HepG2 (cell line): ENCODE data around the gene ADAM8. TPM values are rescaled to one million over a fixed set of nuclear protein-coding genes. Genes with fewer than 3 reads are reported as not detected.

ENCODE experiments used
- CENPBD1 ChIP-seq: sonication (generic); formaldehyde crosslinking; IDR thresholded peaks from 2 replicates; pipeline ENCODE4 v1.8.0; 2022; ENCODE audit warnings: missing genetic modification reagents, low read depth, mild to moderate bottlenecking, borderline replicate concordance
- GATA4 ChIP-seq: sonication (generic); IDR thresholded peaks from 2 replicates; pipeline ENCODE4 v1.6.1; 2016; ENCODE audit warnings: antibody characterized with exemption, low read depth, borderline replicate concordance
- HNRNPK ChIP-seq: fragments of 200-400 bp; formaldehyde crosslinking; IDR thresholded peaks from 2 replicates; pipeline ENCODE4 v1.6.1; 2018; ENCODE audit warnings: low read length, low read depth, moderate library complexity, mild to moderate bottlenecking; ENCODE audit not compliant: poor library complexity, severe bottlenecking
- HOXA3 ChIP-seq: sonication (generic); formaldehyde crosslinking; IDR thresholded peaks from 2 replicates; pipeline ENCODE4 v1.5.0; 2020; ENCODE audit warnings: missing genetic modification reagents
- KDM1A ChIP-seq: IDR thresholded peaks from 2 replicates; pipeline ENCODE4 v1.6.1; 2016; ENCODE audit warnings: missing compliant biosample characterization
- KDM2A ChIP-seq: sonication (generic); formaldehyde crosslinking; IDR thresholded peaks from 2 replicates; pipeline ENCODE4 v1.4.0; 2020; ENCODE audit warnings: low read depth, missing genetic modification reagents, borderline replicate concordance
- NCOA2 ChIP-seq: sonication (generic); formaldehyde crosslinking; IDR thresholded peaks from 2 replicates; pipeline ENCODE4 v1.8.0; 2022; ENCODE audit warnings: inconsistent platforms
- NFE2L2 ChIP-seq: fragments of 150-350 bp; IDR thresholded peaks from 2 replicates; pipeline ENCODE4 v1.6.1; 2014; ENCODE audit warnings: low read length
- NR2F1 ChIP-seq, 2 experiments: fragments of 450-650 bp in 1 of 2; formaldehyde crosslinking in 1 of 2; IDR thresholded peaks; 2 replicates each; pipeline versions ENCODE4 v1.5.0 to v1.6.1; 2016 to 2020; ENCODE audit warnings: mild to moderate bottlenecking in 1 of 2, missing compliant biosample characterization in 1 of 2, missing genetic modification reagents in 1 of 2, moderate library complexity in 1 of 2
- PITX1 ChIP-seq: sonication (generic); formaldehyde crosslinking; IDR thresholded peaks from 2 replicates; pipeline ENCODE4 v1.5.1; 2020; ENCODE audit warnings: mild to moderate bottlenecking, missing genetic modification reagents
- RBAK ChIP-seq: sonication (generic); formaldehyde crosslinking; IDR thresholded peaks from 2 replicates; pipeline ENCODE4 v1.5.1; 2020; ENCODE audit warnings: mild to moderate bottlenecking, missing genetic modification reagents
- TAF1 ChIP-seq: sonication (generic); formaldehyde crosslinking; IDR thresholded peaks from 2 replicates; pipeline ENCODE4 v1.4.0; 2020; ENCODE audit warnings: missing genetic modification reagents
- ZBTB33 ChIP-seq: sonication (generic); formaldehyde crosslinking; IDR thresholded peaks from 2 replicates; pipeline ENCODE4 v1.4.0; 2020; ENCODE audit warnings: missing genetic modification reagents
- ZNF20 ChIP-seq: sonication (generic); formaldehyde crosslinking; IDR thresholded peaks from 2 replicates; pipeline ENCODE4 v1.4.0; 2020; ENCODE audit warnings: mild to moderate bottlenecking, moderate library complexity, missing genetic modification reagents
- ZNF263 ChIP-seq: sonication (generic); formaldehyde crosslinking; IDR thresholded peaks from 2 replicates; pipeline ENCODE4 v1.4.0; 2020; ENCODE audit warnings: missing genetic modification reagents
- ZNF30 ChIP-seq: sonication (generic); formaldehyde crosslinking; IDR thresholded peaks from 2 replicates; pipeline ENCODE4 v1.5.0; 2020; ENCODE audit warnings: mild to moderate bottlenecking, missing genetic modification reagents
- ZNF33A ChIP-seq: sonication (generic); formaldehyde crosslinking; IDR thresholded peaks from 2 replicates; pipeline ENCODE4 v1.5.1; 2020; ENCODE audit warnings: missing genetic modification reagents, mild to moderate bottlenecking, moderate library complexity, borderline replicate concordance
- ZNF569 ChIP-seq: sonication (generic); formaldehyde crosslinking; IDR thresholded peaks from 2 replicates; pipeline ENCODE4 v1.5.0; 2020; ENCODE audit warnings: mild to moderate bottlenecking, missing genetic modification reagents, moderate library complexity, borderline replicate concordance
- polyA plus RNA-seq, 8 experiments: library from polyadenylated mRNA; depleted of rRNA in 3 of 8; stranded (reverse) in 7 of 8; unstranded in 1 of 8; fragments of >200 nt; fragmentation: Illumina TruSeq in 4 of 8; extraction: Trizol in 4 of 8; gene quantifications; 2 replicates each; pipeline versions ENCODE4 v1.2.1 to v1.2.3, GENCODE V29; 2011 to 2016; ENCODE audit warnings: low read depth in 4 of 8, missing spikeins in 1 of 8, mixed read lengths in 1 of 8; ENCODE audit not compliant: insufficient read depth in 1 of 8
- total RNA-seq, 5 experiments: library from RNA; depleted of rRNA; stranded (reverse); fragments of >200 nt; fragmentation: Illumina TruSeq; extraction: Trizol; gene quantifications; 2 replicates each; pipeline ENCODE4 v1.2.3, GENCODE V29; 2016; ENCODE audit warnings: low read depth in 1 of 5
- TF ChIP-seq, protein P1 (sequence below): sonication (generic); formaldehyde crosslinking; IDR thresholded peaks from 2 replicates; pipeline ENCODE4 v1.4.0; 2020; ENCODE audit warnings: missing genetic modification reagents
- TF ChIP-seq, protein P2 (sequence below): sonication (generic); formaldehyde crosslinking; IDR thresholded peaks from 2 replicates; pipeline ENCODE4 v1.5.1; 2020; ENCODE audit warnings: missing genetic modification reagents, mild to moderate bottlenecking, borderline replicate concordance
- TF ChIP-seq, protein P3 (sequence below), 2 experiments: fragments of 450-650 bp in 1 of 2; sonication (generic) in 1 of 2; formaldehyde crosslinking; IDR thresholded peaks; 2 replicates each; pipeline versions ENCODE4 v1.5.0 to v1.8.0; 2020 to 2022; ENCODE audit warnings: mild to moderate bottlenecking in 1 of 2, missing genetic modification reagents in 1 of 2

ADAM8 gene
- total and polyA plus RNA-seq, 2 of the 13 experiments (the other 11 are each of a cell fraction or from before 2014, with no cell fraction given): 0.24 to 0.93 TPM

DNA sequence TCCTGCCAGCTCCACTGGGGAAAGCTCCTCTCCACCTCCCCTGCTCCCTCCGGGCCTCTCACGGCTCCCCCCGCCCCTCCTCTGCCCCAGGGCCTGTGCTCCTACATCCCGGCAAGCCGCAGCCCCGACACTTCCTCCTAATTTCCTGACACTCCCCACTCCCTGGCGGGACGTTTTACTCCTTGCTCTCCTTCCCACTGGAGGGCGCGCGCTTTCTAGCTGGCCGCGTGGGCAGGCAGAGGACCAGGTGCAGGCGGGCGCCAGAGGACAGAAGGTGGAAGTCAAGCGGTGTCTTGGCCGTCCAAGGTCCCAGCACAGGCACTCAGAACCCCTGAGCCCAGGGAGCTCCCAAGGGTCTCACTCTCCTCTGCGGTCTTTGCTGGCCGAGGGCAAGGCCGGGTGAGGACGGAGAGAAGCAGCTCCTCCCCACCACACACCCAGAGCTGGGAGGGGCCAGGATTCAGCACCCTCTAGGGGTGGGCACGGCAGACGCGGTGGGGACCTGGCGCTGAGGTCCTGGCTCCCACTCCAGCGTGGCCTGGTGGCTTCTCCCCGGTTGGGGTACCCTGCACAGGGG is 19.1 kb downstream of the ADAM8 start (continued):
- TF ChIP-seq PITX1 (CRISPR knock-in tag) (no peak), ZNF20 (no peak), ZNF30 (no peak), CENPBD1 (CRISPR knock-in tag) (no peak), KDM1A (CRISPR knock-in tag) (no peak), ZNF33A (CRISPR knock-in tag) (no peak), GATA4 (no peak), NR2F1 (CRISPR knock-in tag; IDR thresholded peaks at IDR 0.05) (no peak), ZBTB33 (0 out of 2 replicates have a peak, but pooled peaks have one; percentile 21), NCOA2 (CRISPR knock-in tag) (no peak), ZNF263 (CRISPR knock-in tag) (peak; percentile 91), HNRNPK (no peak), RBAK (CRISPR knock-in tag) (no peak), ZNF569 (CRISPR knock-in tag) (no peak), HOXA3 (CRISPR knock-in tag) (no peak), TAF1 (no peak), NFE2L2 (no peak), KDM2A (CRISPR knock-in tag) (peak; percentile 26; the same call in 1 of the 2 replicates)
- TF ChIP-seq, protein P1, sequence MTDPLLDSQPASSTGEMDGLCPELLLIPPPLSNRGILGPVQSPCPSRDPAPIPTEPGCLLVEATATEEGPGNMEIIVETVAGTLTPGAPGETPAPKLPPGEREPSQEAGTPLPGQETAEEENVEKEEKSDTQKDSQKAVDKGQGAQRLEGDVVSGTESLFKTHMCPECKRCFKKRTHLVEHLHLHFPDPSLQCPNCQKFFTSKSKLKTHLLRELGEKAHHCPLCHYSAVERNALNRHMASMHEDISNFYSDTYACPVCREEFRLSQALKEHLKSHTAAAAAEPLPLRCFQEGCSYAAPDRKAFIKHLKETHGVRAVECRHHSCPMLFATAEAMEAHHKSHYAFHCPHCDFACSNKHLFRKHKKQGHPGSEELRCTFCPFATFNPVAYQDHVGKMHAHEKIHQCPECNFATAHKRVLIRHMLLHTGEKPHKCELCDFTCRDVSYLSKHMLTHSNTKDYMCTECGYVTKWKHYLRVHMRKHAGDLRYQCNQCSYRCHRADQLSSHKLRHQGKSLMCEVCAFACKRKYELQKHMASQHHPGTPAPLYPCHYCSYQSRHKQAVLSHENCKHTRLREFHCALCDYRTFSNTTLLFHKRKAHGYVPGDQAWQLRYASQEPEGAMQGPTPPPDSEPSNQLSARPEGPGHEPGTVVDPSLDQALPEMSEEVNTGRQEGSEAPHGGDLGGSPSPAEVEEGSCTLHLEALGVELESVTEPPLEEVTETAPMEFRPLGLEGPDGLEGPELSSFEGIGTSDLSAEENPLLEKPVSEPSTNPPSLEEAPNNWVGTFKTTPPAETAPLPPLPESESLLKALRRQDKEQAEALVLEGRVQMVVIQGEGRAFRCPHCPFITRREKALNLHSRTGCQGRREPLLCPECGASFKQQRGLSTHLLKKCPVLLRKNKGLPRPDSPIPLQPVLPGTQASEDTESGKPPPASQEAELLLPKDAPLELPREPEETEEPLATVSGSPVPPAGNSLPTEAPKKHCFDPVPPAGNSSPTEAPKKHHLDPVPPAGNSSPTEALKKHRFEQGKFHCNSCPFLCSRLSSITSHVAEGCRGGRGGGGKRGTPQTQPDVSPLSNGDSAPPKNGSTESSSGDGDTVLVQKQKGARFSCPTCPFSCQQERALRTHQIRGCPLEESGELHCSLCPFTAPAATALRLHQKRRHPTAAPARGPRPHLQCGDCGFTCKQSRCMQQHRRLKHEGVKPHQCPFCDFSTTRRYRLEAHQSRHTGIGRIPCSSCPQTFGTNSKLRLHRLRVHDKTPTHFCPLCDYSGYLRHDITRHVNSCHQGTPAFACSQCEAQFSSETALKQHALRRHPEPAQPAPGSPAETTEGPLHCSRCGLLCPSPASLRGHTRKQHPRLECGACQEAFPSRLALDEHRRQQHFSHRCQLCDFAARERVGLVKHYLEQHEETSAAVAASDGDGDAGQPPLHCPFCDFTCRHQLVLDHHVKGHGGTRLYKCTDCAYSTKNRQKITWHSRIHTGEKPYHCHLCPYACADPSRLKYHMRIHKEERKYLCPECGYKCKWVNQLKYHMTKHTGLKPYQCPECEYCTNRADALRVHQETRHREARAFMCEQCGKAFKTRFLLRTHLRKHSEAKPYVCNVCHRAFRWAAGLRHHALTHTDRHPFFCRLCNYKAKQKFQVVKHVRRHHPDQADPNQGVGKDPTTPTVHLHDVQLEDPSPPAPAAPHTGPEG (CRISPR knock-in tag): no peak
- TF ChIP-seq, protein P2, sequence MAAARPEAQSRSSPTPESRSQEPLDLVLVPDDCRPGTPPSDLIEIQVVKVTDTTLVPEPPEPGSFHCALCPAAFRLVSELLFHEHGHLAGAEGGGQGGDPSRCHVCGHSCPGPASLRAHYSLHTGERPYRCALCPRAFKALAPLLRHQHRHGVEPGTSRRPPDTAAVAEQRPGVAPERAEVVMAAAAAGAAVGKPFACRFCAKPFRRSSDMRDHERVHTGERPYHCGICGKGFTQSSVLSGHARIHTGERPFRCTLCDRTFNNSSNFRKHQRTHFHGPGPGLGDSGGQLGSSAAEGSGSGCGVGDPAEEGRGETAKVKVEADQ (CRISPR knock-in tag): no peak
- TF ChIP-seq, protein P3, sequence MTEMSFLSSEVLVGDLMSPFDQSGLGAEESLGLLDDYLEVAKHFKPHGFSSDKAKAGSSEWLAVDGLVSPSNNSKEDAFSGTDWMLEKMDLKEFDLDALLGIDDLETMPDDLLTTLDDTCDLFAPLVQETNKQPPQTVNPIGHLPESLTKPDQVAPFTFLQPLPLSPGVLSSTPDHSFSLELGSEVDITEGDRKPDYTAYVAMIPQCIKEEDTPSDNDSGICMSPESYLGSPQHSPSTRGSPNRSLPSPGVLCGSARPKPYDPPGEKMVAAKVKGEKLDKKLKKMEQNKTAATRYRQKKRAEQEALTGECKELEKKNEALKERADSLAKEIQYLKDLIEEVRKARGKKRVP (CRISPR knock-in tag; IDR thresholded peaks at IDR 0.05): no peak
